GM19239 (cell line): ENCODE measurements around the gene LYRM4.

Experiments used
- DNase-seq: peaks from one replicate; pipeline ENCODE4 v3.0.0; 2011; ENCODE audit warnings: low spot score; ENCODE audit not compliant: insufficient read length
- FAIRE-seq: peaks from 2 replicates; lab custom pipeline; 2011; peaks lifted over from hg19 to GRCh38; lab: Jason Lieb, UNC

Gene LYRM4

DNA sequence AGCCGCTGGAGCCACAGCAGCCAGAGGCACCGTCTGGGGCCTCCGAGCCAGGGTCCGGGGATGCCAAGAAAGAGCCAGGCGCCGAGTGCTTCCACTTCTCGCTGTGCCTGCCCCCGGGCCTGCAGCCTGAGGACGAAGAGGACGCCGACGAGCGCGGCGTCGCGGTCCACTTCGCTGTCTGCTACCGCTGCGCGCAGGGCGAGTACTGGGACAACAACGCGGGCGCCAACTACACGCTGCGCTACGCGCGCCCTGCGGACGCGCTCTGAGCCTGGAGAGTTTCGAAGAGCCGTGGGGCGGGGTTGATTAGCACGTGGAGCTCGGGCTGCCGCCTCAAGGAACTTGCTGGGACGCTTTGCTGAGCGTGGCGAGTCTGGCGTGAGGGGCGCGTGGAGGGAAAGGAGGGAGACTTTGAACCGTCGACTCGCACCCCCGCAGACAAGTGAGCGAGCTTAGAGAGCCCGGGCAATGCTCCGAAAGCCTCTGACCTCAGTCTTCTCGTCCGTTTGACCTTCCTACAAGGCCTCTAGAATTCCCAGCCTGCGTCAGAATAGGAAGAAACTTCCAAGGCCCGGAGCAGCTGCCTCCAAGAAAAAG lies 174.4 kb downstream of the LYRM4 start:
- FAIRE-seq (no peak), DNase-seq (no peak)

DNA sequence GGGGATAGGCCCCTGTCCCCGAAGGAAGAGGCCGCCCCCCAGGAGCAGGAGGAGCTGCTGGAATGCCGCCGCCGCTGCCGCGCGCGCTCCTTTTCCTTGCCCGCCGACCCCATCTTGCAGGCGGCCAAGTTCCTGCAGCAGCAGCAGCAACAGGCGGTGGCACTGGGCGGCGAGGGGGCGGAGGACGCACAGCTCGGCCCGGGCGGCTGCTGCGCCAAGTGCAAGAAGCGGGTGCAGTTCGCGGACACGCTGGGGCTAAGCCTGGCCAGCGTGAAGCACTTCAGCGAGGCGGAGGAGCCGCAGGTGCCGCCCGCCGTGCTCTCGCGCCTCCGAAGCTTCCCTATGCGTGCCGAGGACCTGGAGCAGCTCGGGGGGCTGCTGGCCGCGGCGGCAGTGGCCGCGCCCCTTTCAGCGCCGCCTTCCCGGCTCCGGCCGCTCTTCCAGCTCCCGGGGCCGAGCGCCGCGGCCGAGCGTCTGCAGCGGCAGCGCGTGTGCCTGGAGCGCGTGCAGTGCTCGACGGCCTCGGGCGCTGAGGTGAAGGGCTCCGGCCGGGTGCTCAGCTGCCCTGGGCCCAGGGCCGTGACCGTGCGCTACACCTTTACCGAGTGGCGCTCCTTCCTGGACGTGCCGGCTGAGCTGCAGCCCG lies 175.0 kb downstream of the LYRM4 start:
- no peak for DNase-seq
- FAIRE-seq: no peak

DNA sequence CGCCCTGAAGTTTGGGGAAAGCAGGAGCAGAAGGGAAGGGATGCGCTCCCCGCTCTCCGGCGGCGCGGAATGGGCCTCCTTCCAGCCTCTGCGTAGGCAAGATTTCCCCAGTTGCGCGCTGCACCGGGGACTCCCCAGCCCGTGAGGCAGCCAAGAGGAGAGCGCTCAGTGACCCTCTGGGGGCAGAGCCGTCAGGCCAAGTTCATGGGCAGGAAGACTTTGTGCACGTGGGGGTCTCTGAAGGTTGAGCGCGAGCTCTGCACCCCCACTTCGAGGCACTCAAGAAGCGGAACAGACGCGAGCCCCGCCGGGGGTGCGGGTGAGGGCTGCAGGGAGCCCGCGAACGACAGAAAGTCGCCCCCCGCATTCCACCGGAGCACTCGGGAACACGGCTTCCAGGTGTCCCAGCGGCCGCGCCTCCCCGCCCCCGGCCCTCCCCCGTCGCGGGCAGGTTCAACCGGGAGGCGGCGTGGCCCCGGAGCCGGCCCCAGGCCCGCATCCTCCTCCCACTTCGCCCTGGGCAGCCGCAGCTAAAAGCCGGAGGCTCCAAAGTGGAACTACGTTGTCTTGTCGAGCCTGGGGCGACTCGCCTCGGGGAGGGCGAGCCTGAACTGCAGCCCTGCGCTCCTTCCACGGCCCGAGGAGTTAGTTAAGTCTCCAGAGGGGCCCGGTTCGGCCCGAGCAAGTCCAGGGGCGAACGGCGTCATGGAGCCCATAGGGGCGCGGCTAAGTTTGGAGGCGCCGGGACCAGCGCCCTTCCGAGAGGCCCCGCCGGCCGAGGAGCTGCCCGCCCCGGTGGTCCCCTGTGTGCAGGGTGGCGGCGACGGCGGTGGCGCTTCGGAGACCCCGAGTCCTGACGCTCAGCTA lies 175.7 kb downstream of the LYRM4 start, which contains the start of gene PPP1R3G:
Gene PPP1R3G, plus strand, starts transcription at position 561 of the 867 bp plus-strand sequence. Its CDS starts 145 bp downstream, at position 706.
- FAIRE-seq (peak; percentile 39), DNase-seq (peak; percentile 37)

DNA sequence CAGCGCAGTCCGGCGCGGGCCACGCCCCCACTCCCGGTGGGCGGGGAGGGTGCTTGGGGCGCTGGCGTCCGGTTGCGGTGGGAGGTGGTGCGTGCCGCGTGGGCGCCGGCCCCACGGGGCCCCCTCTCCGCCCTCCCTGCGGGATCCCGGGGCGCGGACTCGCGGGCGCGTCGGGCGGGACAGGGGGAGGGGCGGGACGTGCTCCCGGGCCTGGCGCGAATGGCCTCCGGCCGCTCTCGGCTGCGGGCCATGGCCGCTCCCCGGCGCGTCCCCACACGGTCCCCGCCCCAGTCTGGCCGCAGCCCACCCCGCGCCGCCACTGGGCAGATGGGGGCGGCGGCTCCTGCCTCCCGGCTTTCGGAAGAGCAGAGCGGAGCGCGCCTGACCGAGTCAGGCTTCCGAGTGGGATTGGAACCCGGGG lies 176.4 kb downstream of the LYRM4 start:
- DNase-seq (no peak), FAIRE-seq (no peak)

DNA sequence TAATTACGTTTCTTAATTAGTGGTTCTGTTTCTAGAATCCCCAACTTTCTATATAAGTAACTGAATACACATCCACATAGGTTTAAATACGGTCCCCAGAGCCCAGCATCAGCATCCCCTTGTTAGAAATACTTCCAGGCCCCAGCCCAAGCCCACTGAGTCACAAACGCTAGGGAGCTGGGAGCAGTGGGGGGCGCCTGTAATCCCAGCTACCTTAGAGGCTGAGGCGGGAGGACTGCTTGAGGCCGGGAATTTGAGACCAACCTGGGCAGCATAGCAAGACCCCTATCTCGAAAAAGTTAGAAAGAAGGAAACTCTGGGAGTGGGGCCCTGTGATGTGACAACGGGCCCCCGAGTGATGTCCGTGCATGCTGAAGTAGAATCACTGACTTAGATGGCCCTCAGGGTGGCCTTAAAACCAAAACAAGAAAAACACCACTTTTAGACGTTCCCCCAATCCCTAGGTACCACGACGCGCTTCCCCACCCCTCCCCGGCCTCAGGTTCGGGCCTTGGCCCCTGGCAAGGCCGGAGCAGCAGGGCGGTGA lies 176.9 kb downstream of the LYRM4 start:
- DNase-seq (no peak), FAIRE-seq (no peak)

DNA sequence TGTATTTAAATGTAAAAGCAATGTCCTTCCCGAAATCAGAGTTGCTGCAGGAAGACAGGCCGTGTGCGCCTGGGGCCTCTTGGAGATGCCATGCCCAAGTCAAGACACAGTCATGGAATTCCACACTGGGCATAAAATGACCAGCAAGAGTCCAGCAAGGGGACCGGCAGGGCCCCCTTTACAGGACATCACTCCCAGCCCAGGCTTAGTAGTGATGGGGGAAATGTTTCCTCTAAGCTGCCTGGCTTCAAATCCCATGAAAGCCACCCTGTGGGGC lies 177.5 kb downstream of the LYRM4 start:
- DNase-seq (no peak), FAIRE-seq (no peak)

DNA sequence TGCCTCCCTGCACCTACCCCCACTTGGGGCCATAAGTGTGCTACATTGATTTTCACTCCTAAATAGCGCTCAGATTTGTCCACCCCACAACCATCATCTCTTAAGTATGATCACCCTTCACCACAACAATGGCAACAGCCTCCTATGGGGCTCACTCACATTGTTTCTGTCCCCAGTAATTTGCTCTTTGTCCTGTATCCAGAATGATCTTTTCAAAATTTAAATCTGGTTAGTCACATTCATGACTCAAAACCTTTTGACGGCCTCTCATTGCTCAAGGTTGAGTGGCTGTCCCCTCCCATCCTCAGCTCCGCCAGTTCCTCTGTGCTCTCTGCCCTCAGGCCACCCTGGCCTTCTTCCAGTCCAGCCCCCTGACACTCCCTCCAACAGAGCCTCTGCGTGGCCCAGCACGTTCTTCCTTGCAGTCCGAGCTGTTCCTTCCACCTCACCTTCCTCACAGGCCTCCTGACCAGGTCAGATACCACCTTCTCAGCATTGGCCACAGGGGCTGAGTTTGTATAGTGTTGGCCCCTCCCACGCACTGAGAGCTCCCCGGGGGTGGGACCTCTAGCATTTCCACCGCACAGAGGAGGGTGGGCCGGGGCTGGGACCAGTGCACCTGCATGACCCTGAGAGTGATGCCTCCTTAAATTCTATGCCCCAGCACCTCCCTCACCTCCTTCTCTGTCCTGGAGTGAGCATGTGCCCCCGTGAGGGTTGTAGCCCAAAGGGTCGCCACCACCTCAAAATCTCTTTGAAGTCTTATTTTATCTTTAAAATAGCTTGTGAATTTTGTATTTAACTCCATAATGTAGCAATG lies 178.1 kb downstream of the LYRM4 start:
- FAIRE-seq: no peak
- no peak for DNase-seq

DNA sequence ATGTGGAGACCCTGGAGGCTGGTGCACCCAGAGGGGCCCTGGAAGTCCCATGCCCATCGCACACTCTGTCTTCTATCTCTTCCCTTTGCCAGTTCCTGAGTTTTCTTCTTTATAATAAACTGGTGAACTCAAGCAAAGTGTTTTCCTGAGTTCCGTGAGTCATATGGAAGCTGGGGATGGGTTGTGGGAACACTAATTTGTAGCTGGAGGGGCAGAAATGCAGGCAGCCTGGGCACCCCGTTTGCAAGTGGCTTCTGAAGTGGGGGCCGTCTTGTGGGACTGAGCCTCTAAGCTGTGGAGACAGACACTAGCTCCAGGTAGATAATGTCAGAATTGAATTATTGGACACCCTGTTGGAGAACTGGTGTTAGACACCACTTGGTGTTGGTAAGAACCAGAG lies 178.8 kb downstream of the LYRM4 start:
- FAIRE-seq: no peak
- DNase-seq: no peak

DNA sequence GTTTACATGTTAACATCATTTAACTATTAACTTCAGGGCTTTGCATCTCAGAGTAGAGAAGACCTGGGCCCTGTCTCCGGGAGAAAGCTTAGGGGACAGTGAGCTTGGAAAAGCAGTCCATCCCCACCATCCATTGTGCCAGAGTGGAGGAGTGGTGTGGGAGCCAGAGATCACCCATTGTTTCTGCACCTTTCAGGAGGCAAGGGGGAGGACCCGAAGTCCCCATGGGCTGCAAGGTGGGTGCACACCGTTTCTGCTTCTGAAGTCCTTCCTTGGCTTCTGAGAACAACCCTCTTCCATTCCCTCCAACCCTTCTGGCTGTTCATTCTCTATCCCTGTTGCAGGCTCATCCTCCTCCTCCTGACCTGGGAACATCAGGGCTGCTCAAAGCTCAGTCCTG lies 179.6 kb downstream of the LYRM4 start:
- DNase-seq (no peak), FAIRE-seq (no peak)

DNA sequence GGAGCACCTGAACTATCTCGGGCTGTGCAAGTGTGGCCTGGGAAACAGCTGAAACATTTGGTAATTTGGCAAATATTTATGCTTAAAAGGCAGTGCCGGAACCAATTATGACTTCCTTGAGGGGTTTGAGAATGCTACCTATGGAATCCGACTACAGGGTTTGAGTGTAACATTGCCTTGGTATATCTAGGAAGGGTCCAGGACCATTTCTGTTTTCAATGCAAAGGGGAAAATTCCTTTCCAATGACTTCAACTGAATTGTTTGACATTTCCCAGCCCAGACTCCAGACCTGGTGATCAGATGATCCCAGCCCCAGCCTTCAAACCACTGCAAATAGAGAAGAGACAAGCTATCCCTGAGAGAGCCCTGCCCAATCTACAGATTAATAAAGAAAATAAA lies 180.2 kb downstream of the LYRM4 start:
- DNase-seq: no peak
- no peak for FAIRE-seq

DNA sequence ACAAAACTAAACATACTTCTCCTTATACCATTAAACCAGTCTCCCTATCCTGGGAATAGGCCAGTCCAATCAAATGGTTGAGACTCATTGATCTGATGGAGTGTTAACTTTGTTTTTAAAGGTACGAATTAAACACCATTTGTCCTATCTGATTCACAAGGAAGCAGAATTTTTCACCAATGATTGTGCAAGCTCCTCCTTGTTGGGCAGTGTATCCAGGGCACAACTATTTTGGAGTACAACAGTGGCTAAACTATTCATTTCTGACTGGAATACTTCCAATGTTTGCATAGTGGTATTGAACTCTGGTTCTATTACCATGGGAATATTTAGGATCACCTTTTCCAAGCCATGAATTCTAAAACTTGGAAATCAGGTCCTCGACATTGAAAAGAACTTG lies 181.1 kb downstream of the LYRM4 start:
- FAIRE-seq: no peak

DNA sequence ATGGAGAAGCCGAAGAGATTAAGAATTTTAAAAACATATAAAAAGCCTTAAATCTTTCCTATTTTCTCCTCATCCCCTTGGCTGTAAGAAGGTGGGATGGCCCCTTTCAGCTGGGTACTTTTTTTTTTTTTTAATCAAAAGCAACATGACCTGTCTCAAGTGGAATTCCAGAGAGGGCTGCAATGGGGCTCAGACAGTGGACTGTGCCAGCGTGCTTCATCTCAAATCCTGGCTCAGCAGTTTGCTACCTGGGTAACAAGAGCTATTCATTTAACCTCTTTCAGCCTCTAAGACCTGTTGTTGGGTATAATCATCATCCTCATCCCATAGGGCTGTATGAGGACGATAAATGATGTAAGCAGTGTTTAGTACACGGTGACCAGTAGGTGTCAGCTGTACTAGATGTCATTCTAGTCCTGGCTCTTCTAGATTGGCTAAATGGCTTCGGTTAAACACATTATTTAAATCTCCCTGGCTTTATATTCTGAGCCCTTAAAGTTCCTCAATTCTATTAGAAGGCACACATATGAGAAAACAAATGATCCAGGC lies 182.6 kb downstream of the LYRM4 start:
- no peak for DNase-seq
- FAIRE-seq: no peak

More for the DNA sequence above, 181.1 kb downstream of the LYRM4 start:
- no peak for DNase-seq

DNA sequence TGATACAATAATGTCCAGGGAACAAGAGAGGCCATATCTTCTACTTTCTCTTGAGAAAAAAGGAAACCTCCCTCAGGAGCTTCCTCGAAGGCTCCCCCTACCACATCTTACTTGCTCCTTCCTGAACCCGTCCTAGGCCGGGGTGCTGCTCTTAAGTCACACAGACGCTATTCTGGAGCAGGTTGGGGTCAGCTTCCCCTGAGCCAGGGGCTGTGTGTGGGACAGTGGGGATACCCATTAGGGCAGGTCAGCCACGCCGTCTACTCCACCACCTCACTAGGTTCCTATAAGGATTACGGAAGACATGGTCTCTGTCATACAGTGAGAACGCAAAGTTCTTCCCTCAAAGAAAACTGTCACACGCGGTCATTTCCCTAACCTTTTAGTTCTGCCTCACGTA lies 183.8 kb downstream of the LYRM4 start:
- no peak for DNase-seq

DNA sequence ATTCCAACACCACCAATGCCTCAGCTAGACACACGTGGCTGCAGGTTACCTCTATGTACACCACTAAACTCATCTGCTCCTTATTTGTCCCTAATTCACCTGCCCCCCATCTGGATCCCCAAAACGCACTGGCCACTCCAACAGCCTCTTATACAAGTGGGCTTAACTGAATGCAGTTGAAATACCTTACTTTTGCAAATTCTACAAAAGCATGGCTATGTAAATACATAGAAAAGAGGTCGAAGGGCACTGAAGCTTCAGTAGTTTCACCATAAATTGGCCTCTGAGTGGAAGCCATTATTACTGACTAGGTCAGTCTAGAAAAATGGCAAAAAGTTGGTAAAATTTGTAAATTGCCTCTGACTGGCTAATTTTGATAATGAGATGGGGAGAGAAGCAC lies 186.8 kb downstream of the LYRM4 start:
- DNase-seq (no peak), FAIRE-seq (no peak)

More for the DNA sequence above, 183.8 kb downstream of the LYRM4 start:
- FAIRE-seq: no peak

DNA sequence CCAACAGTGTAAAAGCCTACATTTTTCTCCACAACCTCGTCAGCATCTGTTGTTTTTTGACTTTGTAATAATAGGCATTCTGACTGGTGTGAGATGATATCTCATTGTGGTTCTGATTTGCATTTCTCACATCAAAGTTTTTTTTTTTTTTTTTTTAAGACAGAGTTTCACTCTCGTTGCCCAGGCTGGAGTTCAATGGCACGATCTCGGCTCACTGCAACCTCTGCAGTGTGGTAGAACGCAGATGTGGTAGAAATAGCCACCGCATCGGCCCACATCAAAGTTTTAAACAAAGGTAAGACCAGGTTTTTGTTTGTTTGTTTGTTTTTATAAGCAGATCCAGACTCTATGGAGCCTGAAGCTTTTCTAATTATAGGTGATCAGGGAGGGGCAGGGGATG lies 188.3 kb downstream of the LYRM4 start:
- DNase-seq: no peak
- no peak for FAIRE-seq

DNA sequence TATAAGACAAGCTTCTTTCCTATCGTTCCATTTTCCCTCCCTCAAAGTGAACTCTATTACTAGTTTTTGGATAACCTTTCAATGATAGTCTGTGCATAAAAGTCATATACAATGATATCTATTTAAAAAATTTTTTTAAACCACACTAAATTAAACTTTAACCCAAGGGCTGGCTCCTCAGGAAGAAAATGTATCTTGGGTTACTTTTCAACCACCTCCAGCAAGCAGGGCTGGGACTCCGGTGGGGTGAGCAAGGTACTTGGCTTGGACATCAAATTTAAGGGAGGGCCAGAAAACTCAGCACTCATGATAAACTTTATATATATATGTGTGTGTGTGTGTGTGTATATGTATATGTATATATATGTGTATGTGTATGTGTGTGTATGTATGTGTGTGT lies 189.5 kb downstream of the LYRM4 start:
- DNase-seq: no peak
- no peak for FAIRE-seq

DNA sequence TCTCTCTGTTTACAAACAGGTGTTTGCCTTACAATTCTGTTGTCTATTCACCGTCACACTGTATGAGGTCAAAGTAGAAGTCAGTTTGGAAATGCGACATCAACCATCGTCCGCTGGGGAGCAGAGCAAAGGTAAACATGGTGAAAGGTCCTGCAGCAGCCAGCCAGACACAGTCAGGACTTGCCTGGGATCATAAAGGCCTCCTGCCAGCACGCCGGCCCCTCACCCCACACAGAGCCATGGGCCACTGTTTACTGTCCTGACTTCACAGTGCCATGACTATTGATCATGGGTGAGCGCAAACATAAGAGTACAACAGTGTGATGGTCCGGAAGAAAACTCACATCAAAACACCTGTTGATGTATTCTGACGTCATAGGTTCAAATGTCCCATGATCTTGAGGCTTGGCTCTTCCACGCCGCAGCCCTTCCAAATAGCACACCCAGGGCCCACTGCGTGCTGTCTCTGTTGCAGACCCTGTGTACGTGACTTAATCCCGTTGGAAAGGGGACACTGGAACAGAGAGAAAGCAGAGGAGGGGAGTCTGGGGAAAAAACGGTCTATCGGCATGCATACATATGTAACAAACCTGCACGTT lies 192.5 kb downstream of the LYRM4 start:
- DNase-seq (no peak), FAIRE-seq (no peak)

DNA sequence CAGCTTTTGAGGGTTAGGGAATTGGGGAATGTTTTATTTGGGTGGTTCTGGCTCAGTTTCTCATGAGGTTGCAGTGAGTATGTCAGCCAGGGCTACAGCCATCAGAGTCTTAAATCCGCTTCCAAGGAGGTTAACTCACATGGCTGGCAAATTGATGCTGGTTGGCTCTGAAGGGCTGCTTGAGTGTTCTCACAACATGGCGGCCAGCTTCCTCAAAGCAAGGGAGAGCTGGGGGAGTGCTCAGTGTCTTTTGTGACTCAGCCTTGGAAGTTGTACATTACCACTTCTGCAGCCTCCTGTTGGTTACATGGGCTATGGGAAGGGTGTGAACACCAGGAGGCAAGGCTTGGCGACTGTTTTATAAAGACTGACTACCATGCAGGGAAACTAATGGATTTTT lies 193.4 kb downstream of the LYRM4 start:
- no peak for FAIRE-seq
- no peak for DNase-seq

DNA sequence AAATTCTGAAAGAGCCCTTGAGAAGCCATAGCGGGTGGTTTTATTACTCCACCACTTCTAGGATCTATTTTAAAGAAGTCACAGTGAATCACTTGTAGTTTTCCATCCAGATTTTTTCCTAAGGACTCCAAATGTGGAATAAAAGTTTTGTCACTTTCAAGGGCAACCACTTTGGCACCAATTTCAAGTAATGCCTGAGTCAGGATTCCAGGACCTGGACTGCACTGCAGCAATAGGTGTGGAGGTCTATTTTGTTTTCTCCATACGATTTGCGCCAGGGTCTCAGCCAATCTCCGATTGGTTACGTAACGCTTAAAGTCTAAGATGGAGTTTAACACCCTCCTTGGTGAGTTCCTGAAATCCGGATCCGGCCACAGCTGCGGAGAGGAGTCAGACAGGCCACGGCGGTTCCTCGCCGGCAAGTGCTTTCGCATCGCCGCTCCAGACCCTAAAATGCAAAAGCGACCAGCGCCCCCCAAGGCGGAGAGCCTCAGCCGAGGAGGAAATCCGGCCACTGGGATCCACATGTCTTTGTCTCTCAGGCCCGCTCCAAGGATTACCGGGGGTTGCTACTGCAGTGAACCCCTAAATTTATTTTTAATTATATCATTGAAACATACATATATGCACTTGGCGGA lies 194.2 kb downstream of the LYRM4 start:
- FAIRE-seq: no peak

More for the DNA sequence above, 194.2 kb downstream of the LYRM4 start:
- no peak for DNase-seq
